SU-DHL-6 (cell line): ENCODE data around the gene IGFLR1.

Source experiments
- H2AFZ ChIP-seq: fragments of 200-600 bp; sonication (generic); 2 replicates; pipeline ENCODE4 v1.6.1; 2014; ENCODE audit warnings: low read depth, mild to moderate bottlenecking, moderate library complexity, mixed read lengths, antibody characterized with exemption, low read length; ENCODE audit not compliant: severe bottlenecking
- H3F3A ChIP-seq: fragments of 200-600 bp; shearing (Covaris generic); 2 replicates; pipeline ENCODE4 v1.6.0; 2016; ENCODE audit warnings: antibody characterized with exemption, mild to moderate bottlenecking; ENCODE audit not compliant: insufficient read depth
- H3K27ac ChIP-seq: fragments of 200-600 bp; sonication (generic); 2 replicates; pipeline ENCODE4 v1.5.1; 2016; ENCODE audit warnings: low read depth, mild to moderate bottlenecking, low read length, moderate library complexity, mixed read lengths
- H3K27me3 ChIP-seq: fragments of 200-600 bp; sonication (generic), shearing (Covaris generic); 2 replicates; pipeline ENCODE4 v1.6.0; 2014; ENCODE audit warnings: mild to moderate bottlenecking, low read length
- H3K36me3 ChIP-seq: fragments of 200-600 bp; sonication (generic); 2 replicates; pipeline ENCODE4 v1.6.1; 2014; ENCODE audit warnings: mild to moderate bottlenecking, low read length, mixed read lengths
- H3K4me2 ChIP-seq: fragments of 300-600, 200-600 bp; shearing (Covaris generic), sonication (generic); 2 replicates; pipeline ENCODE4 v1.6.0; 2014; ENCODE audit warnings: low read length, low read depth, mild to moderate bottlenecking; ENCODE audit not compliant: poor library complexity, severe bottlenecking
- H3K4me3 ChIP-seq: fragments of 200-600 bp; sonication (generic); 2 replicates; pipeline ENCODE4 v1.5.1; 2014; ENCODE audit warnings: antibody characterized with exemption, low read length, mild to moderate bottlenecking, mixed read lengths; ENCODE audit not compliant: insufficient read depth, poor library complexity, severe bottlenecking
- H3K79me2 ChIP-seq: fragments of 200-600 bp; sonication (generic); 2 replicates; pipeline ENCODE4 v1.6.1; 2014; ENCODE audit warnings: mild to moderate bottlenecking, low read length, moderate library complexity; ENCODE audit not compliant: insufficient read depth
- H3K9ac ChIP-seq: fragments of 200-600 bp; sonication (generic); 2 replicates; pipeline ENCODE4 v1.7.0; 2014; ENCODE audit warnings: mild to moderate bottlenecking, low read length
- H3K9me2 ChIP-seq: fragments of 200-600 bp; sonication (generic); replicated peaks from 2 replicates; pipeline ENCODE4 v1.6.1; 2014; ENCODE audit warnings: low read length; ENCODE audit not compliant: insufficient read depth
- H3K9me3 ChIP-seq: fragments of 200-600 bp; sonication (generic); 2 replicates; pipeline ENCODE4 v1.6.1; 2014; ENCODE audit warnings: low read length, mixed read lengths; ENCODE audit not compliant: insufficient read depth
- H4K20me1 ChIP-seq: fragments of 200-600 bp; sonication (generic); 2 replicates; pipeline ENCODE4 v1.6.1; 2014; ENCODE audit warnings: low read depth, mild to moderate bottlenecking, antibody characterized with exemption, low read length, moderate library complexity, mixed read lengths
- CTCF ChIP-seq: fragments of 200-600 bp; sonication (generic); IDR thresholded peaks from one replicate; pipeline ENCODE4 v1.5.1; 2017; ENCODE audit warnings: antibody characterized with exemption, mild to moderate bottlenecking, low read length, moderate library complexity; ENCODE audit not compliant: insufficient read depth, poor library complexity, severe bottlenecking
- EZH2phosphoT487 ChIP-seq: fragments of 200-600 bp; sonication (generic), shearing (Covaris generic); conservative IDR thresholded peaks from 2 replicates; pipeline ENCODE4 v1.6.1; 2018; ENCODE audit warnings: mild to moderate bottlenecking, antibody characterized with exemption, low read length, moderate library complexity, mixed read lengths

Gene IGFLR1

GRCh38 chr19:35748106-35749020, 6.1 kb upstream of the IGFLR1 start, which contains the start of gene LIN37:
LIN37 (plus strand) TSS chr19:35748576; CDS start chr19:35748725, 149 bp downstream.
- H3K9me2 ChIP-seq = no peaks in the 10 kb centered on the region
- peak within 1 kb of the TSS; percentile 60 for H3K27ac ChIP-seq
- TF ChIP-seq CTCF (no peak), EZH2phosphoT487 (no peak)
- H3K79me2 ChIP-seq = peaks cover 11% of the 10 kb centered on the region
- H3K9ac ChIP-seq = peak within 1 kb of the TSS; percentile 78
- H3K4me2 ChIP-seq = peak within 1 kb of the TSS; percentile 97
- no peaks in the 10 kb centered on the region for H4K20me1 ChIP-seq
- peak within 1 kb of the TSS; percentile 94 for H3K4me3 ChIP-seq
- H2AFZ ChIP-seq = peak within 1 kb of the TSS; percentile 92
- no peaks in the 10 kb centered on the region for H3K36me3 ChIP-seq
- H3K27me3 ChIP-seq = no peaks in the 10 kb centered on the region
- no peaks in the 10 kb centered on the region for H3K9me3 ChIP-seq
- H3F3A ChIP-seq = peaks cover 6% of the 10 kb centered on the region; the same call in 1 of the 2 replicates

GRCh38 chr19:35746531-35746930, 4.3 kb upstream of the IGFLR1 start:
- Histone ChIP-seq H3K27ac (no peak overlapping the region), H3K79me2 (peaks cover 11% of the 10 kb centered on the region), H3K9me2 (no peaks in the 10 kb centered on the region), H3K27me3 (no peaks in the 10 kb centered on the region), H3K9me3 (no peaks in the 10 kb centered on the region), H4K20me1 (no peaks in the 10 kb centered on the region), H3K9ac (peak overlapping the region; percentile 75), H2AFZ (no peak overlapping the region), H3F3A (peaks cover 7% of the 10 kb centered on the region), H3K4me3 (peak overlapping the region; percentile 76), H3K4me2 (peak overlapping the region; percentile 92), H3K36me3 (no peaks in the 10 kb centered on the region)
- TF ChIP-seq CTCF = no peak
- TF ChIP-seq EZH2phosphoT487 = no peak

GRCh38 chr19:35746087-35746462, 3.8 kb upstream of the IGFLR1 start:
- Histone ChIP-seq H3K27me3 (no peaks in the 10 kb centered on the region), H3K79me2 (peaks cover 11% of the 10 kb centered on the region), H3K9me2 (no peaks in the 10 kb centered on the region), H3K9me3 (no peaks in the 10 kb centered on the region), H3F3A (peaks cover 10% of the 10 kb centered on the region), H2AFZ (no peak overlapping the region), H3K4me3 (peak overlapping the region; percentile 76), H3K27ac (peak overlapping the region; percentile 32; the same call in 1 of the 2 replicates), H3K4me2 (peak overlapping the region; percentile 92), H3K36me3 (no peaks in the 10 kb centered on the region), H3K9ac (peak overlapping the region; percentile 75), H4K20me1 (no peaks in the 10 kb centered on the region)
- TF ChIP-seq CTCF = no peak
- no peak for TF ChIP-seq EZH2phosphoT487
